ENCODE results near the gene ARHGAP15. TPM values are rescaled to one million over a fixed set of nuclear protein-coding genes. Genes with fewer than 3 reads are reported as not detected.
"Not testable (repeated sequence)": the region's sequence is repeated elsewhere in the genome, so short reads cannot be mapped to it uniquely, and the experiment has no call there.

ARHGAP15 gene
- total RNA-seq, 2 donors from 2014 or later: 12.0 to 23.2 TPM

DNA sequence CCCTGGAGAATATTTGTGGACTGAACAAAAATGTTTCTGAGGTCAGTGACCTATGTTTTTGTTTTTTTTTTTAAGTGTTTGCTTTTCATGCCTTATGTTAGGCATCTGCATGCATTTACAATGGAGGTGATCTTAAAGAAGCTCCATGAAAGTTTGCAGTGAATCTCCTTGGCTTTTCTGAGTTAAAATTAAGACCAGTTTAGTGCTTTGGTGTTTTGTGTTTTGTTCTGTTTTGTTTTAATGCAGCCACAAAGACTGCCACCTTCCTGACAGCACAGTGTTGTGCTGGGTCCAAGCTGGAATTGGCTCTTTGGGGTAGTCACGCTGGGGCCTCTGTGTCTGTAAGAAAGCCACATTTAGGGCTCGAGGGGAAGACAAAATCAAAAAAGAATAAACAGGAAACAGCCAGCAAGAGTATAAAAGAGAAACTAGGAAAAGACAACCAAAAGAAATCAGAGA is 396.2 kb downstream of the ARHGAP15 start:
- intact Hi-C loops (cut with DNase I): no loop called here
- no peak for DNase-seq (ENCODE audit: low spot score)

DNA sequence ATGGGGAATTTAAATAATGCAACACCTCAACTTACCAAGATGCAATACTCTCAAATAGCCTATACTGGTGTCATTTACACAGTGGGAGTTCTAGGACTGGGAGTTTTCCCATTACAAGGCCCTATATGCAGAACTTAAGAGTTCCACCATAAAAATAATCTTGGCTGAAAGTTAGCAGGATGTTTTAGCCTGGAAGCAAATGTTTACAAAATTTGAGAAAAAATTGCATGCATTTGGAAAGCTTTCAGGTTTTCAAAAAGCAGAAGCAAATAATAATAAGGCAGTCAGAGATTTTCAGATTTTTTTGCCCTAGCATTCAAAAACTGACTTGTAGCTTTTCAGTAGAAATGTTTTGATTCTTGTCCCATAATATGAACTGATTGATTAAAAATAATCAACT is 397.3 kb downstream of the ARHGAP15 start:
- intact Hi-C loops (cut with DNase I): no loop called here
- DNase-seq (ENCODE audit: low spot score): no peak

DNA sequence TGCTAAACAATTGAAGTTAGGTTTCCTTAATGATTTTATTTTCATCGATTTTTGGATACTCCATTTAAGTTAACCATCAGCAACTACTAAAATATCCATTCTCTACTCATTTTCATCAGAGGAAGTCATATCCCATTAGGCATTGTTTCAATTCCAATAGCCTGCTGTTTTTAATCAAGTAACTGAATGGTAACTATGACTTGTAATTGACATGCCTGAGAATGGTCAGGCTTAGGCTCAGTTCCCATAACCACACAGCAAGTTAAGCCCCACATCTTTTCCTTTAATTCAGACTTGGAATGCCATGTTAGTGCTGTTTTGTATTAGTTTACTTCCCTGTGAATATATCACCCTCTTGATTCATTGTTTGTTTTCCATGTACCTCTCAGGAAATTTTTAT is 398.8 kb downstream of the ARHGAP15 start:
- no peak for DNase-seq (ENCODE audit: low spot score)
- intact Hi-C loops (cut with DNase I): no loop called here

DNA sequence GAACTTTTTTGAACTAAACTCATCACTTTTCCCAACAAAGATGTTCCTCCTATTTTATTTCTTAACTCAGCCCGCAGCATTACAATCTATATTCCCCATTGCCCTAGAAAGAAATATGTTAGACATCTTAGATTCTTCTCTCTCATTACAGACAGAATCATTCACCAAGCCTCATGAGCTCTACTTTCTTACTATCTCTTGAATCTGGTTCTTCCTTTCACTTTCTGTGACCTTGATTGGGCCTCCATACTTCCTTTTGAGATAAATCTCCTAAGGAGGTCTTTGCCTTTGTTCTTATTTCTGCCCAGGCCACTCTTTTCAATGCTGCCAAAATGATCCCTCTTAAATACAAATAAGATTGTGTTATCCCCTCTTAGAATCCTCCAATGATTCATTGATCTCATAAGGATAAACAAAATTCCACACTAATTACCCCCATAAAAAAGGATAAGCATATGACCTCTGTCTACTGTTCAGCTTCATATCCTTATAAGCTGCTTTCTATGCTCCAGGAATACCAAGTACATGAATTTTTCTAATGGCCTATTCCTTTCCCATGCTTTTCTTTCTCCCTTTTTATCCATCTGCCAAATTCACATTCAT is 400.0 kb downstream of the ARHGAP15 start:
- intact Hi-C loops (cut with DNase I): no loop called here
- no peak for DNase-seq (ENCODE audit: low spot score)

DNA sequence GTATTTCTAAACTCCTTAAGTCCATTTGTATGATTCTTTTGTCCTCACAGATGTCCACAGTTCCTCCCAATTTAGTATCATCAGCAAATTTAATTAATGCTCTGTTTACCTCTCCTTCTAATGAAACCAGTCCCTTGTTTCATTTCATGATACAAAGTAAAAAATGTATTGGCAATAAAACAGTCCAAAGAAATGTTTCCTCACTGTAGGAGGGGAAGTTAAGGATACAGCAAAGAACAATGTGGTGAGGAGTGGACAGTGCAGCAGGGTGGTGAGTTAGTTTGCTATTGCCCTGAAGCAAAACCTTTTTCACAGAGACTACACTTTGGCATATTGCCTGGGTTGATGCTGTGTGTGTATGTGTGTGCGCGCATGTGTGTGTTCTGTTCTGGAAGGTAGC is 401.5 kb downstream of the ARHGAP15 start:
- intact Hi-C loops (cut with DNase I): no loop called here
- DNase-seq (ENCODE audit: low spot score): no peak

DNA sequence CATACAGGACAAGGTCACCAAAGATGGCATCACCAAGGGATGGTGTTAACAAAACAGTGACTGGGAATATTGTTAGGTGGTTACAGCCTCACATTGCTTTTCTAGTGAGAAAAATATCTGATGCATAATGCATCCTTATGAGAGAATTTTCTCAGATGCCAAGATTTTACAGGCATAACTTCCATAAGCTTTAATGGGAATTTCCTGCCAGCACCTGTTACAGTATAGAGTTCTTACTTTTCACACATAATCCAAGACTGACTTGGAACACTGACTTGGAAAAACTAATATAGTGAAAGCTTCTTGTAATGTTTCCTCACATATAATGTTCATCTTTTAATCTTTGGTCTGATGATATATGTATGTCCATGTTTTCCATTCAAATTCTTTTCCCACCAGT is 402.8 kb downstream of the ARHGAP15 start:
- intact Hi-C loops (cut with DNase I): no loop called here

DNA sequence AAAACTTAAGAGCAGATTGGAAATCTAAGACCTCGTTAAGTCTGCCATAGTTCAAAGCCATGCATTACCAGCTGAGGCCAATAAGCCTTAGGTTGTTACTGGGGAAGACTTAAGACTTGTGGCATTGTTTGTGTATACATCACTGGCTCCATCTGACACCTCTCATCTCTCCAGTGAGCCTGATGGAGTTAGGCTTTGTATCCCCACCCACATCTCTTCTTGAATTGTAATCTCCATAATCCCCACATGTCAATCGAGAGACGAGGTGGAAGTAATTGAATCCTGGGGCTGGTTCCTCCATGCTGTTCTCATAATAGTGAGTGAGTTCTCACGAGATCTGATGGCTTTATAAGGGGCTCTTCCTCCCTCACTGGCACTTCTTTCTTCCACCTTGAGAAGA is 404.6 kb downstream of the ARHGAP15 start:
- intact Hi-C loops (cut with DNase I): no loop called here
- DNase-seq (ENCODE audit: low spot score): no peak

More for the DNA sequence above, 402.8 kb downstream of the ARHGAP15 start:
- no peak for DNase-seq (ENCODE audit: low spot score)

DNA sequence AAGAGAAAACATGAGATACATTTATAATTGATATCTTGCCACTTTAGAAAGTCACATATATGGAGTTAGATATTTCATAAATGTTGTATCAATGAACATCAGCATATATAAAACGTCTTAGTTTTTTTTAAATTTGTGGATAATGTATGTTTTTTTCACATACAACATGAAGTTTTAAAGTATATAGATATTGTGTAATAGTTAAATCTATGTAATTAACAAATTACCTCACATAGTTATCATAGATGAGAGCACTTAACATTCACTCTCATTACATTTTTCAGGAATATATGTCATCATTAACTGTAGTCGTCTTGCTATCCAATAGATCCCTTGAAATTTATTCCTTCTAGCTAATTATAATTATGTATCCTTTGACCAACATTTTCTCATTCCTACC is 406.6 kb downstream of the ARHGAP15 start:
- intact Hi-C loops (cut with DNase I): no loop called here
- DNase-seq (ENCODE audit: low spot score): no peak

DNA sequence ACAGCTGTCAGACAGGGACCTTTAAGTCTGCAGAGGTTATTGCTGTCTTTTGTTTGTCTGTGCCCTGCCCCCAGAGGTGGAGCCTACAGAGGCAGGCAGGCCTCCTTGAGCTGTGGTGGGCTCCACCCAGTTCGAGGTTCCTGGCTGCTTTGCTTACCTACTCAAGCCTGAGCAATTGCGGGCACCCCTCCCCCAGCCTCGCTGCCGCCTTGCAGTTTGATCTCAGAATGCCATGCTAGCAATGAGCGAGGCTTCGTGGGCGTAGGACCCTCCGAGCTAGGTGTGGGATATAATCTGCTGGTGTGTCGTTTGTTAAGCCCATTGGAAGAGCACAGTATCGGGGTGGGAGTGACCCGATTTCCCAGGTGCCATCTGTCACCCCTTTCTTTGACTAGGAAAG is 412.7 kb downstream of the ARHGAP15 start:
- intact Hi-C loops (cut with DNase I): loop anchor here in 1 of 2 donors (10.0 kb wide), 1 partner anchor 1497 kb away; no protein-coding TSS in a partner anchor
- not testable (repeated sequence) for DNase-seq (ENCODE audit: low spot score)

DNA sequence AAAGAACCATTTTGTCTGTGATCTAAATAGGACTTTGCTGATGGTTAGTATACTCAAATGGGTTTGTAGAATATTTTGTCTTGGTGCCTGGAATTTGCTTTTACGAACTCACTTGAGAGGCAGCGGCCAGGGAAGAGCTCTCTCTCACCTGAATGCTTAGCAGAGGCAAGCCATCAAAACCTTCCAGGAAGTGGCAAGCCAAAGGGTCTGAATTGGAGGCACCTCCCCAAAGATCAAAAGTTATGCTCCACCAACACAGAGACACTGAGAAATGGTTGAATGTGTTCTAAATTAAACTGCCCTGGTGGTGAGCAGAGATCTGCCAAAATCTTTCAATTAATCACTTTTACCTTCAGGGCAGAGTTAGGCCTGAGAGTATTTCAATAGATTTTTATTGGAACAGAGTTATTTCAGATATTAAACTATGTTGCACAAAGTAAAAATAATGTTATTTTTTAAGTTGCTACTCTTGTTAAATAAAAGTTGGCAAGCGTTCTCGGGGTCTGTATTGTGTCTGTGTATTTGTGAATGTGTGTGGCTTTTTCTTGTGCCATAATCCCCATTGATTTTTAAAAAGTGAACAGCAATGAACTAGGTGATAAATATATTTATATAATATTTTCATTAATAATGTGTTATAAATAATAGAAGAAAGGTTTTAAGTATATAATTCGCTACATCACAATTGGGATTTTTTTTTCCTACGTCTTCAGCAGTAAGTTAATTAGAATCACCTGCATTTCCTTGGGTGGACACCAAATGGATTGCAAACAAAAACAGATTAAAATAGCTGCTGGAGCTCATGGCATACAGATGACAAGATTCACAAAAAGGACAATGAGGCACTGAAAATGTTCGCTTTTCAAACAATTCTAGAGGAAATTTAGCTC is 416.1 kb downstream of the ARHGAP15 start:
- intact Hi-C loops (cut with DNase I): loop anchor here in 1 of 2 donors (10.0 kb wide), 1 partner anchor 1501 kb away; no protein-coding TSS in a partner anchor
- DNase-seq (ENCODE audit: low spot score): no peak

DNA sequence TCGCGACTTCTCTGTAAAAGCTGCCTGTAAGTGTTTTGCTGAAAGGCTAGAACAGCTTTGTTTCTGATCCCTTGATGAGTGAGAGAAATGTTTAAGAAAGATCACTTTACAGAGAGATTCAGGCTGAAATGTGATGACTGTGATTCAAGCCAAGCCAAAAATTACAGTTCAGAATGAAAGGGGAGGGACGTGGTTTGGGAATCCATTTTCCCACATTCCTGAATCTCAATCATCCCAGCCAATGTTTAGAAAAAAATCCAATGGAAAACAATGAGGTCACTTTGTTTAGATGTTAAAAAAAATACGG is 416.7 kb downstream of the ARHGAP15 start:
- DNase-seq (ENCODE audit: low spot score): no peak
- intact Hi-C loops (cut with DNase I): loop anchor here in 1 of 2 donors (10.0 kb wide), 1 partner anchor 1501 kb away; no protein-coding TSS in a partner anchor

DNA sequence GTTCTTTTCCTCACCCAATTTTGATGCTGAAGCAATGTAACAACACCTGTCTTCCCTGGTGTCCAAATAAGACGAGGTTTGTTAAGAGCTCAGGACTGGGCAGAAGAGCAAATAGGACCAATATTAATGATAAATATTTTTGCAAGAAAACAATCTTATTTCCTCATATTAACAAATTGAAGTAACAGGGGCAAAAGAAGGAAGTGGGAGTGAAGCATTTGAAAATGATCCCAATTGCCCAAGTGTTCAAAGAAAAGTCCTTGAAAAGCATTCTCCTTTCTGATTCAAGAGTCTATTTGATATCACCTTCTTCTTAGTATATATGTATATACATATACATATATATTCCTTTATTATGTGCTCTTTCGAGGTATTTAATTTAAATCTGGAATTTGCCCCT is 418.8 kb downstream of the ARHGAP15 start:
- DNase-seq (ENCODE audit: low spot score): no peak
- intact Hi-C loops (cut with DNase I): loop anchor here in 1 of 2 donors (10.0 kb wide), 1 partner anchor 1503 kb away; no protein-coding TSS in a partner anchor

DNA sequence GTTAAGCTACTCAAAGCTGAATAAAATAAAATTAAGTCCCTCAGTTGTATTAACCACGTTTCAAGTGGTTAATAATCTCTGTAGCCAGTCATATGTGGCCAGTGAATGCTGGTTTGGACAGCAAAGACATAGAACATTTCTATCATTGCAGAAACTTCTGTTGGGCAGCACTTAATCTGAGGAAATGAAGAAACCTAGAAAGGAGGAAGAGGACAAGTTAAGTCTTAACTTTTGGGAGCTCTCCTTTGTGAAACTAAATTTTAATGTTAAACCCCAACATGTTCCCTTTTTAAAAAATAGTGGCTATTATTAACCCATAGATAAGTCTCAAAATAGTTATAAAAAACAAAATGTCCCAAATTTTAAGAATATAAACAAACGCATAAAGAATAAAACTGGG is 421.3 kb downstream of the ARHGAP15 start:
- DNase-seq (ENCODE audit: low spot score): no peak
- intact Hi-C loops (cut with DNase I): no loop called here

DNA sequence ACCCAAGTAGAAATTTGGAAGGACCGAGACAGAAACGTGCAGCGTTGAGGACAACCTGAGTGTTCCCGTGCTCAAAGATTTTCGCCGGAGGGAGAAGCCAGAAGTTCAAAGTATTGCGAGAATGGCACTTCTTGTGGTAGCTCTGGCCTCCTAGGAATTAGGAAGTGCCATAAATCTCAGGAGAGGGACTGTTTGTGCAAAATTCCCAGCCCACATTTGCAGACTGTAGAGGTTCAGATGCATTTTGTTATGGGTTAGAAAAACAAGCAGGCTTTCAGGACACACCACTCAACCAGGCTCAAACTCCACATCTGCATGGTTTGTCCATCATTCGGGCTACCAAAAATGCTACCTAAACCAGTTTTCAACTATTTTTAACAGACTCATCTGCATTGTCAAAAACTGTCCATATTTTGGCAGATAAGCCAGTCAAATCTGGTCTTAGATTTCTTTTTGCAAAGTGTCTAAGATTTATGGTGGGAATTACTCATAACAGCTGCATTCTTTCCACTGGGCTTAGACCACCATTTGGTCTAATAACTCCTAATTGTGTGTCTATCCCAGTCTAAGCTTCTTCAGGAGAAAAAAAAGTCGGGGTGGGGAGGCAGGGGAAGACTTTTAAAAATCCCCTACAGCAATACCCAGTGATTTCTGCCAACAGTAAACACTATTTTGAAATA is 422.9 kb downstream of the ARHGAP15 start:
- intact Hi-C loops (cut with DNase I): no loop called here

DNA sequence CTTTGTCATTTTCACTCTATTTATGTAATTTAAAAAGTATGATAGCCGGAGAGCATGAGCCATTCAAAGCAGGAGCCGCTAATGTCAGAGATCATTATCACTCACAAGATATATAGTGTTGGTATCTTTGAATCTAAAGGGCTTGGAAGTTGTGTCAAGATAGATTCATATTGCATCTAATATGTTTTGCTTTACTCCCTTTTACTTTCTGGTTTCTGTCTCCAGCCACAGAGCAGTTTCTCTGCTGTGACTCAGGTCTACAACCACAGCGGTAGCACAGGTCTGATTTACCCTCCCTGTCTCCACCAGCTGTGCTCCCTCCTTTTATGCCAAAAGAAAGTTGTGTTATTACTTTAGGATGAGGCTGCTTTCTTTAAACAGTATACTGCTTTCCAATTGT is 424.0 kb downstream of the ARHGAP15 start:
- DNase-seq (ENCODE audit: low spot score): no peak
- intact Hi-C loops (cut with DNase I): no loop called here

More for the DNA sequence above, 422.9 kb downstream of the ARHGAP15 start:
- no peak for DNase-seq (ENCODE audit: low spot score)

DNA sequence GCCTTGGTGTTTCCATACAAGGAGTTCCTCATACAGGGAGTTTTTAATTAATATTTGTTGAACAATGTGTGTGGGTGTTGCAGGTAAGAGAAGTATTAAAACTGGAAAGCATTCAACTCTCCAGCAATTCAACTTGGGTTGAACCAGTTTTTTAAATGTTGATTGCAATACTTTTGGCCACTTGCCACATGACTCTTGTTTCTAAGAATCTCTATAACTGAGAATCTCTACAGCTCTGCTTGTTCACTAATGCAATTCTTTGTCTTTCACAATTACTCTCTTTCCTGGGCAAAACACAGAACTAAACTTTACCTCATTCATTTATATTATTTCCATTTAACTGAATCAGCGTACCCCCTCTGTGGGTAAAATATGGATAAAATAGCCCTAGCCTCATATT is 429.4 kb downstream of the ARHGAP15 start:
- DNase-seq (ENCODE audit: low spot score): no peak
- intact Hi-C loops (cut with DNase I): no loop called here

DNA sequence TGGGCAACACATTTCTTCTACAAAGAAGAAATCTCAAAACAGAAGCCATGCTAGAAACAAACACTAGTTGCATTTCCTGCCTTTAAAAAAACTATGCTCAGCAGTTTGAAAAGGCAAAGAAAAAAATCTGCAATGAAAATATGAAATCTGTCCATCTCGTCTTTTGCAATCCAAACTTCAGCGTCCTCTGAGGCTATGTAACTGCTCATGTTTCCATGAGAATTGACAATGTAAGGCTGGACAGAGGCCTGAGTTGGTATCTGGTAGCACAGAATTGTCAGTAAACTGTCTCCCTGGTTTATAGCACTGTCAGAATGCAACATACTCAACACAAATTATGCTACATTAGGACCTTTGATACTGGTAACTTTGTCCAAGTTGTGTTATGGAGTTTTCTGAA is 429.9 kb downstream of the ARHGAP15 start:
- DNase-seq (ENCODE audit: low spot score): no peak
- intact Hi-C loops (cut with DNase I): no loop called here

DNA sequence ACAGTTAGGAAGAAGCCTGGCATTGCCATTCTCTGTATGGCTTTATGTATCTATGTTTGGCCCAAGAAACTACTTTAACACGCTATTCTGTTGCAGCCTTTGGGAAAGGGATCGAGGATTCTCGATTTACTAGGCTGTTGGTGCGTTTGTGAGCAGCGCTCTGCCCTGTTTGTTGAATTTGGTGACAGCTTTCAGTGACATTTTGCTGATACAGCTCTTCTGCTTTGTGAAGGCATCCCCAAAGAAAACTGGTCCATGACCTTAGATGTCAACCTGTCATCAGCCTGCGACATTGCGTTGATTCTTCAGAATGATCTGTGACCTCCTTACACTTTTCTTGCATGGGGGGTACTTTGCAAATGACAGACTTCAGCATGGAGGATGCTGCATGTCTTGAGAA is 431.5 kb downstream of the ARHGAP15 start:
- DNase-seq (ENCODE audit: low spot score): no peak
- intact Hi-C loops (cut with DNase I): no loop called here

DNA sequence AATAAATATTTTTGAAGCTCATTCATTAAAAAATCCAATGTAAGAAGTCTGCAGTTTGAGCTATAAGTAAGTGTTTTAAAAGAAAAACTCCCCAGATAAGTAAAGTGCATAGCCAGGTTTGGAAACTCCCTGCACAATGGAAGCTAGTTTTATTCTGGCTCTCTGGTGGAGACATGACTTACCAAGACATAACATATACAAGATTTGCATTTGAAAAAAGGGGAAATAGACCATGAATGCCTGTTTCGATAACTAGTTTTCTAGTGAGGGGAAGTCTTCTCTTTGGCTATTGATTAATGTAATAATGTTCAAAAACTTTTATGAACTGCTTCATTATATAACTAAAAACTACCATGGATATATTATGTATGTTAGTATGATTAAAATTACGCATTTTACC is 435.2 kb downstream of the ARHGAP15 start:
- DNase-seq (ENCODE audit: low spot score): no peak

DNA sequence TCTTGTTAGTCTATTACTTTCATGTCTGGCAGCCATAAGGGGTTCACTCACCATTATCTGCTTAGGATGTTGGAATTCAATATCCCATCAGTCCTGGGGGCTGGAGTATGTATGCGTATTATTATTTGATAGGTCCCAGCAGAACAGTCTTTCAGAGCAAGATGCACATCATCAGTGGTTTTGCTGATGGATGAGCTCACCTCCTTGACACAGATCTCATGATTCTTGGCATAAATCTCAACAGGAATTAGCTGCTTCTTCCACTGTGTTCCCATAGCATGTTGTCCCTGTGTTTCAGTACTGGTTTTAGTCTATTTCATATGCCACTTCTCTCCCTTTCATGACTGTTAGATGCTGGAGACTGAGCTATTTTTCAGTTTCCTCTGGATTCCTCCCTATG is 442.5 kb downstream of the ARHGAP15 start:
- intact Hi-C loops (cut with DNase I): no loop called here
- no peak for DNase-seq (ENCODE audit: low spot score)

More for the DNA sequence above, 435.2 kb downstream of the ARHGAP15 start:
- intact Hi-C loops (cut with DNase I): no loop called here

Data from posterior vena cava (tissue), 2 donors.